Osteocyte (in vitro differentiated cells): ENCODE measurements around the gene CMIP. TPM values are rescaled to one million over a fixed set of nuclear protein-coding genes. Genes with fewer than 3 reads are reported as not detected.

Experiments
- DNase-seq: peaks from one replicate; pipeline ENCODE4 v3.0.0; 2021; ENCODE audit warnings: mixed read lengths; ENCODE audit not compliant: unreplicated experiment; ENCODE audit errors: extremely low spot score
- H3K27ac Mint-ChIP-seq: one replicate; pipeline ENCODE4 v1.8.0; 2021; ENCODE audit warnings: mild to moderate bottlenecking, mixed read lengths; ENCODE audit not compliant: unreplicated experiment
- H3K27me3 Mint-ChIP-seq: one replicate; pipeline ENCODE4 v1.8.0; 2021; ENCODE audit warnings: mixed read lengths; ENCODE audit not compliant: unreplicated experiment
- H3K36me3 Mint-ChIP-seq: one replicate; pipeline ENCODE4 v1.8.0; 2021; ENCODE audit warnings: mixed read lengths; ENCODE audit not compliant: unreplicated experiment
- H3K4me1 Mint-ChIP-seq: one replicate; pipeline ENCODE4 v1.8.0; 2021; ENCODE audit warnings: mixed read lengths; ENCODE audit not compliant: unreplicated experiment
- H3K4me3 Mint-ChIP-seq: one replicate; pipeline ENCODE4 v1.8.0; 2021; ENCODE audit warnings: mild to moderate bottlenecking, moderate library complexity, mixed read lengths; ENCODE audit not compliant: unreplicated experiment
- H3K9me3 Mint-ChIP-seq: one replicate; pipeline ENCODE4 v1.8.0; 2021; ENCODE audit warnings: mixed read lengths; ENCODE audit not compliant: unreplicated experiment
- CTCF ChIP-seq: fragments of 200-600 bp; sonication (generic); IDR thresholded peaks from 2 replicates; pipeline ENCODE4 v1.5.0; 2021; ENCODE audit warnings: antibody characterized with exemption, mild to moderate bottlenecking, moderate library complexity
- total RNA-seq: library from RNA; stranded (reverse); gene quantifications from 2 replicates; pipeline ENCODE4 v1.2.1, GENCODE V29; 2021

The CMIP gene
- total RNA-seq, 1 donor from 2014 or later: 38.0 TPM

- Mint-ChIP-seq H3K9me3 (no peaks in the 10 kb centered on the region), H3K4me1 (peaks cover 36% of the 10 kb centered on the region), H3K36me3 (no peaks in the 10 kb centered on the region), H3K27ac (no peak overlapping the region), H3K27me3 (no peaks in the 10 kb centered on the region), H3K4me3 (no peak overlapping the region)
- TF ChIP-seq CTCF: no peak
- no peak for DNase-seq
Measured at GRCh38 chr16:81495321-81496234, 51.0 kb downstream of the CMIP start.

- no peaks in the 10 kb centered on the region for H3K36me3 Mint-ChIP-seq
- H3K27ac Mint-ChIP-seq: no peak overlapping the region
- no peak for DNase-seq
- peaks cover 44% of the 10 kb centered on the region for H3K4me1 Mint-ChIP-seq
- no peaks in the 10 kb centered on the region for H3K27me3 Mint-ChIP-seq
- H3K4me3 Mint-ChIP-seq: no peak overlapping the region
- no peaks in the 10 kb centered on the region for H3K9me3 Mint-ChIP-seq
- no peak for TF ChIP-seq CTCF
Measured at GRCh38 chr16:81496321-81496720, 51.7 kb downstream of the CMIP start.

- H3K4me3 Mint-ChIP-seq: no peak overlapping the region
- no peak overlapping the region for H3K27ac Mint-ChIP-seq
- H3K36me3 Mint-ChIP-seq: no peaks in the 10 kb centered on the region
- H3K9me3 Mint-ChIP-seq: no peaks in the 10 kb centered on the region
- peaks cover 44% of the 10 kb centered on the region for H3K4me1 Mint-ChIP-seq
- no peak for DNase-seq
- no peaks in the 10 kb centered on the region for H3K27me3 Mint-ChIP-seq
- no peak for TF ChIP-seq CTCF
Measured at GRCh38 chr16:81496742-81497141, 52.1 kb downstream of the CMIP start.

GRCh38 chr16:81497690-81498089 lies 53.1 kb downstream of the CMIP start:
- Mint-ChIP-seq H3K27me3 (no peaks in the 10 kb centered on the region), H3K4me1 (peaks cover 40% of the 10 kb centered on the region), H3K27ac (no peak overlapping the region), H3K4me3 (no peak overlapping the region), H3K9me3 (no peaks in the 10 kb centered on the region), H3K36me3 (no peaks in the 10 kb centered on the region)
- TF ChIP-seq CTCF: no peak
- DNase-seq: no peak

- no peak for TF ChIP-seq CTCF
- no peaks in the 10 kb centered on the region for H3K27me3 Mint-ChIP-seq
- no peak overlapping the region for H3K27ac Mint-ChIP-seq
- no peaks in the 10 kb centered on the region for H3K9me3 Mint-ChIP-seq
- no peak for DNase-seq
- H3K4me3 Mint-ChIP-seq: no peak overlapping the region
- H3K4me1 Mint-ChIP-seq: peaks cover 35% of the 10 kb centered on the region
- H3K36me3 Mint-ChIP-seq: no peaks in the 10 kb centered on the region
Measured at GRCh38 chr16:81498351-81498750, 53.7 kb downstream of the CMIP start.
